ENCODE results near the gene LRRTM4.

Gene LRRTM4

DNA sequence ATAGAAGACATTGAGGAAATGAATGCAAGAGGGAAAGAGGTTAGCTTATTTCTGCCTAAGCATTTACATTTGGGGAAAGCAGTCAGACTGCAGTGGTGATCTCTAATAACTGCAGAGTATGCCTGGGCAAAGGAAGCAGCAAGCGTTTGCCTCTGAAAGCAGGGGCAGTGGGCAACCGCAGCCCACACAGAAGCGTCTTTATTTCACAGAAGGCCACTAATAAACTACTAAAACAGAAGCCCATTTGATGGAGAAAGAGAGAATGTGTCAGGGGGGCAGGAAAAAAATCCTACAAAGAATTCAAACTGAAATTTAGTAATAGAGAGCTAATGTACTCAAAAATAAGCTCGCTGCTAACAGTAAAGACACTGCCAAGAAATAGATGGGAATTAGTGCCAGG lies 53.1 kb downstream of the LRRTM4 start:
- no peak for DNase-seq

DNA sequence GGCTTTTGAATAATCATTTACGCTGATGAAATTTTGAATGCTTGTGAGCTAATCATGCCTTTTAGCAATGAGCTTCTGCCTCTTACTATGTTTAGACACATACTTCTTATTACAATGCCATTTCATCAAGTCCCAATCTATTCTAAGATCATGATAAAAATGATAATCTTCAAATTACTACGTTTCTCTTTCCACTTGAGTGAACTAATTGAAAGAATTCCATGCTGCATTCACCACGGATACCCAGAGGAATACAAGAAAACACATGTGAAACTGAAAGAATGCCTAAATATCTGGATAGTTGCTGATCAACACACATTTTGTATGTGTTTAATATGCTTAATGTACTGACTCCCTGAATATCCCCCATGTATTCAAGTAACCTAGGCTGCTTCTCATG lies 62.3 kb downstream of the LRRTM4 start:
- no peak for DNase-seq

DNA sequence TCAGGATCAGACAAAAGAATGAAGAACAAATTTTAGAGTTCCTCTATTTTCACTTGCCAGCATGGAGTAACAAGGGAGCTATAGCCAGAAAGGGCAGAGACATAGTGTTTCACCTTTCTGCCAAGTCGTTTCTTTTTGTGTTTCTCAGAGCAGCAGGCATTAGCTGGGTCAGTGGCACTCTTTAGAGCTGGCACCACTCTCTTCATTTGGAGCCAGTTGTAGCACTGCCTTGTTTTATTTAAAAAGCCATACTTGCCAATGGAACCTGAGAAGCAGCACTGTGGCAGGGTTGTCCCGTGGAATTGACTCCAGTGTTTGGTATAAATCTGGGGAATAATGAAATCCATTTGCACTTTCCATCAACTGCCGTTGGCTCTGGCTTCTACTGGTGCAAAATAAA lies 64.0 kb downstream of the LRRTM4 start:
- no peak for DNase-seq

DNA sequence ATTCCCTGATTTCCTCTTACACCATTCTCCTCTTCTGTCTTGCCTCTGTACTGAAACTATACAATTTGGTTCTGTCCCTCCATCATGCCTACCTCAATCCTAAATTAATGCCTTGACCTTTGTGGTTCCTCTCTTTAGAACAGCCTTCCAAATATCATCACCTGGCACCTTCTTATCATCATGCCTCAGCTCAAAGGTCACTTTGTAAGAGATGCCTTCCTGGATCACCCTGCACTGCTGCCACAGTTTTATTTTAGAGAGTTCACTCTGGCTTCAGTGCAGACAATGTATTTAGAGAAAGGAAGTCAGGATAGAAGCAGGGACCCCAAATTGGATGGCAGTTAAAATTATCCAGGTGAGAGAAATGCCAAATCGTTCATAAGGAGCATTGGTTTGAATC lies 64.5 kb downstream of the LRRTM4 start:
- no peak for DNase-seq

DNA sequence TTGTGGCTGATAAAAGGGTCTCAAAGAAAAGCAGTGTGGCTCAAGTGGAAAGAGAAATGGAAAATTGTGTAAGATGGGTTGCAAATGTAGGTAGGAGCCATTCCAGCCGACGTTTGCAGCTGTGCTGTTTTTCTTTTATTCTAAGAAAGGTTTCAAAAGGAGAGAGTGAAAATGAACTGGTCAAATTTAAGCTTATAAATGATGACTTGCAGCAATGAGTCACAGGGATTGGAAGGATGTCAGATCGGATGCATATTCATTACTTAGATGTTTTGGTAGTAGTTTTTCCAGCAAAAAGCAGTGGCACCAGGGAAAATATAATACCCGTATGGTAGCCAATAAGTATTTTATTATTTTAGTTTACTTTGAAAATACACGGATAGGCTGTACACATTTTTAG lies 79.1 kb downstream of the LRRTM4 start:
- no peak for DNase-seq

DNA sequence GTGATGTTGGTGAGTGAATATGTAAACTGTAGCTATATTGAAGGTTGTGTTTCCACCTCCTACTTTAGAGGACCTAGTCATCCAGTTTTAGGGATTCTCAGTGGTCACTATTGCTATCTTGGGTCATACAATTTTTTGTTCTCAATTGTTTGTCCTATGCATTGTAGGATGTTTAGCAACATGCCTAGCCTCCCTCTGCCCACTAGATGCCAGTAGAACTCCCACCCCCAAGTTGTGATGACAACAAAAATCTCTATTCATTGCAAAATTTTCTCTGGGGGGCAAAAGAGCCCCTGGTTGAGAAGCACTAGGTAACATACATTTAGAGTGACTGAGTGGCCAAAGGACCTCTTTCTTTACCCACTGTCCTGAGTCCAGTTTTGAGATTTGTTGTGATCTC lies 87.3 kb downstream of the LRRTM4 start:
- no peak for DNase-seq

DNA sequence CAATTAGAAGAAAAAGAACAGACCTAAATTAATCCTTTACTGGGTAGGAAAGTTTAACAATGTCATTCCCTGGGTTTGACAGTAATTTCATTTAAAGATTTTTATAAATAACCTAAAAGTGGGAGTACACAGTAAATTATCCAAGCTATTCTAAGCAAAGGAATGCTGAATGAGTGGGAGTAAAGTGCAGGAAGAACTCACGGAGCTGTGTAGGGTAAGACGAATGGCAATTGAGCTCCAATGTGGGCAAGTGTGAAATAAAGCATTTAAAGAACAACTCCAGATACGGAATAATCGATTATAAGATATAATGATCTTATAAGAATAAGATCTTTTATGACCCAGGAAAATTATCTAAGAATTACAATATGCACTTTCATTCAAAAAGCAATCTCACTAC lies 93.2 kb downstream of the LRRTM4 start:
- DNase-seq, result no peak

DNA sequence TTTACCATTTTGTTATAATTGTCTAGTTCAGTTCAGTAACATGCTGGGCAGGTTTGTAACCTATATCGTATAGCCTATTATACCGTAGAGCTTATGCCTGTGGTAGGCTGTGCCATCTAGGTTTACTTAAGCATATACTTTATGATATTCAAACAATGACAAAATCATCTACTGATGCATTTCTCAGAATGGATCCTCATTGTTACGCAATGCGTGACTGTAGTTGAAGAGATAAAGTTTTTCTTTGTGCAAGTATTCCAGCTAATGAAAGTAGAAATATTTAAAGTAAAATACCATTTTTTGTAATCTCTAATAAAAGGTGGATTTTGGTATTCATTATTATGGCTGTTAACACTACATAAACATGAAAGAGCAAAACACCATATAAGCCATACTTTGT lies 100.2 kb downstream of the LRRTM4 start:
- DNase-seq, result no peak

DNA sequence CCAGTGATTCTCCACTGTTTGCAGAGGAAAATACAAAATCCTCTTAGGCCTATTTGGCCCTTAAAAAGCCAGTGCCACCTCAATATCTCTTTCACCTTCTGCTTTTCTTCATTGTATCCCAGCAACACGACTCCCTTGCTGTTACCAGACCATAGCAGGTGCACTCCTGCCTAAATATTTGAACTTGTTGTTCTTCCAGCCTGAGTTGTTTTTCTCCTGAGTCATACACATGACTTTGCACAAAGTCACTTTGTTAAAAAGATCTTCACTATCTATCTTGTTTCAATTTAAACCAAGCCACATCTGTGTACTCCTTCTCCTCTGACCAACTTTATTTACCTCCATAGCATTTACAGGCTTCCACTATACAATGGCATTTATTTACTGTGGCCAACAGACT lies 103.6 kb downstream of the LRRTM4 start:
- DNase-seq, result no peak

DNA sequence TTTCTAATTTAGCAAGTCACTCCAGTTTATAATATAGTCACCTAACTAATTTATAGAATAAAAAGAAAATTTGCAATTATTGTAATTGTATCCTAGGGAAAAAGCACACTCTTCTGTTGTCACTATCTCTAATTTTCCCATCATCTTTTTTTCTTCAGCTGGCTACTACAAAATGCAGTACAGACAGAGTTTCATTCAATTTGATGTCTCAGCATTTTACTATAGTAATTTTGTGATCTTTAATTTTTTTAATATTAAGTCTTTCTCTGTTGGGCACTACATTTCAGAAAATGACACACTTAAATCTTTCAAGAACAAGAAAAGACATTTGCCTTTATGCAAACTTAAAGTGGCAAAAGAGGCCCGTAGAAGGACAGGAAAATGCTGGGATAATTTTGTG lies 118.0 kb downstream of the LRRTM4 start:
- DNase-seq, result no peak

DNA sequence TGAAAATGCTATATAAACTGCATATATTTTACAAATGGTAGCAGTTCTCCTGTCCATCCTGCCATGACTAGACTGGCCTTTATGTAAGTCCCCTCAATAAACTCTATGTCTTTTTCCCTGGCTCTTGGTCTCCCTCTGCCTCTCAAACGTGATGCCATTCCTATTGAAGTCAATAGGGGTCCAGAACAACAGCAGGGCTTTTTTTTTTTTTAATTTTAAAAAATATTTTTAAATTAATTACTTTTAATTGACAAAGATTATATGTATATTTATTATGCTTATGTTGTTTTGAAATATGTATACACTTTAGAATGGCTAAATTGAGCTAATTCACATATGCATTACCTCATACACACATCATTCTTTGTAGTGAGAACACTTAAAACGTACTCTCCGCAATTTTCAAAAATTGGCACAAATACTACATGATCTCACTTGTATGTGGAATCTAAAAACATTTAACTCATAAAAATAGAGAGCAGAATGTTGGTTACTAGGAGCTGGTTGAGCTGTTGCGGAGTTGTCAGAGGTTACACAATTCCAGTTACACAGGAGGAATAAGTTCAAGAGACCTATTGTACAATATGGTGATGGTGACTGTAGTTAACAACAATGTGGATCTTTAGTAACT lies 123.1 kb downstream of the LRRTM4 start:
- DNase-seq, result no peak

DNA sequence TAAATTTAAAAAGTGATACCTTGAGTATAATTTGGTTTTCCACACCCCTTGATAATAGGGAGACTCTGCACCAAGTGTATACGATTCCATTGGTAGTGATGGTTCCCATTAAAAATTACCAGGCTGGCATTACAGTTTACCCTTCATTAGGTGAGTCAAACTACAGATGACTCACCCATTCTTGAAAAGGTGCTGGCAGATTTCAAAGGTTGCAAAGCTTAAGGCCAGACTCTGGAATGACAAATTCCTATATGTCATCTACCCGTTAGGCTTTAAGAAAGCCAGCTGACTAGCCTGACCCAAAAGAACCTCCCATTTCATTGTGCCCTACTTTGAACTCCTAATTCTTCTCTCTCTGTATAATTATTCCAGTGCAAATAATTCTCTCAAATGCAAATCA lies 124.4 kb downstream of the LRRTM4 start:
- no peak for DNase-seq

DNA sequence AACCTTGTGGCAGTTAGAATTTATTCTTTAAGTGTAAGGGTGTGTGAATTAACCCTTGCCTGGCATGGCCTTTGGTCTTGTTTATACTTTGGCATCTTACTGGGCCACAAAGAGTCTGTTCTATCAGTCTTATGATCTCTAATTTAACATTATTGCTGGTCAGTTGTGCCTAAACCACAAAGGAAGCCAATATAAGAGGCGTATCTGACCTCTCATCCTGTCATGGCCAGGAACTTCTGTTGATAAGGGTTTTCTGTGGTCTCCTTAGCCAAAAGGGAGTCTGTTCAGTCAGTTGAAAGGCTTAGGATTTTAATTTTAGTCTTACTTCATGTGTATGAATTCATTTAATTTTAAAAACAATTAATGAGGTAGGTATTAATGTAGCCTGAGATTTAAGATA lies 127.2 kb downstream of the LRRTM4 start:
- no peak for DNase-seq

DNA sequence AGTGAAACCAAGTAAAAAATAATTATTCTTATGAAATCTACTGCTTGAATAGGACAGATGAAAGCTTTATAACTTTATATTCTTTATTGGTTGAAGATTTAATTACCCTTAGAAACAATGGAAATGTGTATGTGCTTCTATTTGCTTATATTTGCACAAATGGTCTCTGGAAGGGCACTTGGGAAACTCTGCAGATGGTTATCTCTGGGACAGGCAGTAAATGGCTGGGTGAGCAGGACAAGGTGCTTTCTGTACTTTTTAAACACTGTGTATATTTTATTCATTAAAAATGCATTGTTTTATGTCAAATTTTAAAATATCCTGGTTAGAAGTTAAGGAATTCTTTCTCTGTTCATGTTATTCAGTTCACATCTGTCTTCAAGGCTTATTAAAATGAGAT lies 131.1 kb downstream of the LRRTM4 start:
- no peak for DNase-seq

DNA sequence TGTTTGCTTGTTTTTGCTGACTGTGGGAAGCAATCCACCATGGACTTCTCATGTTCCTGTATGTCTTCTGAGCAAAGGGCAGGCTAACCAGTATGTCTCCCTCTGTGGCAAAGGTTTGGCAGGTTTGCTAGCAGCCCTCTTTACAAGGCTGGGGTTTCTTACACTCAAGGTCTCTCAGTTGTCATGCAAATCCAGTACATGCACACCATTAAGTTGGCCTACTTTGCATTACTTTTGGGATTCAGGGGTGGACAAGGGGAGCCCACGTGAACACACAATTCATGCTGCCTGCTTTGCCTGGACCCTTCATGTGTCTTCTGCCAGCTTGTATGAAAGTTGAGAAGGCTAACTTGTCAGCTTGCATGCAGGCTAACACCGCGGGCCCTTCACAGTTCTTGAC lies 134.9 kb downstream of the LRRTM4 start:
- no peak for DNase-seq

DNA sequence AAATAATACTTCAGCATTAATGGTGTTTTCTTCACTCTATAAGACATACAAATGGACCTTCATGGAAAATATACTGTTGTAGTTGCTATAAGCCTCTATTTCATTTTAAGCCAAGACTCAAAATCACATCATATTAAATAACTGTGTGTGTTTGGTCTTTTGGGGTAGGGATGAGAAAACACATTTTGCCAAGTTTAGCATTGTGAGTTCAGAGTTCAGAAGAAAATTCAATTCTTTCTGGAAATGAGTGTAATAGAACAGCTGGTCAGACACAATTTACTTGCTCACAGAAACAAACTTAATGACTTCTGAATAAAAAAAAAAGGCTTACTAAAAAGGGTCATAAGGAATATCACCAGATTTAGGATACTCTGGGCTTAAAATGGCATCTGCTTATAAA lies 149.5 kb downstream of the LRRTM4 start:
- DNase-seq, result no peak

DNA sequence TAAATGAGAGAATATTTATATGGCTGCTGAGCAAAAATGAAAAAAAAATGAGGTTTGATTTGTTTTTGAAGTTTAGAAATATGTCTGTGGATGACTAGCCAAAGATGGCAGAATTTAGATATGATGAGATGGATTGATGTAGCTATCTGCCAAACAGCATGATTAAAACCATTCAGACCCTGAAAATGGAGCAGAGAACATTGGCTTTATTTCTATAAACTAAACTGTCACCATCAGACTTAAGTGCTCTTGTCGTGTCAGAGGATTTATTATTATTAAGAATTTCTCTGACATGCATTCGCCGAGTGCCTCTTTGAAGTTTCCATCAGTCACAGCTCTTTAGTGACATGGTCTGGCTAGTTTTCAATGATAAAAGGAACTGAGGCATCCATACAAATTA lies 151.7 kb downstream of the LRRTM4 start:
- no peak for DNase-seq

DNA sequence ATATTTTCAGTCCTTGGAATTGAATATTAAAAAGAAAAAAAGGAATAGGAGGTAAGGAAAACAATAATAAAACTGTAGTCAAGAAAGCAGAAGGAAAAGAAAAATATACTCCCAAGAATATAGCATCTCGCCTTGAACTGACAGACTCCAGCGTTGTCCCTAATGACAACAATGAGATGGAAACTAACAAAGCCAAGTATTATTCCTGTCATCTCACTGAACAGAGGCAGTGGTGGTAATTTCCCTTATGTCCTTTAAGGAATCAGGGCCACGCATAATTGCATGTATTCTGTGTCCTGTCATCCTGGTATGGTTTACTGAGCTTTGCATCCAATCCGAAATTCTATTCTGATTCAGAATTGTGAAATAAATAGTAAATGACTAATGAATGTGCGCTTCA lies 158.9 kb downstream of the LRRTM4 start:
- no peak for DNase-seq

DNA sequence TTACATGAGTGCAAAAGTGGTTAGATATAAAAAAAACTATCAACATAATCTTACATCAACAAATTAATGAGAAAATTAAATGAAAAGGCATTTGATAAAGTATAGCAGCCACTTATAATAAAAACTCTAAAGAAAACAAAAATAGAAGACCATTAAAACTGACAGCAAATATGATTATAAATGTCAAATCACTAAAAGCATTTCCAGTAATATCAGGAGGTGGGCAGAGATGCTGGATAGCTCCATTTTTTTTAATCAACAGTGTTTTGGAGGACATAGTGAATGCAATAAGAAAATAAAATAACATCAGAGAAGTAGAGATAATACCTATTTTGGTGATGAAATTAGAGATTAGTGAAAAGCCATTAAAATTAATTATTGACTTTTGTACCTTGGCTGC lies 173.4 kb downstream of the LRRTM4 start:
- DNase-seq, result no peak

DNA sequence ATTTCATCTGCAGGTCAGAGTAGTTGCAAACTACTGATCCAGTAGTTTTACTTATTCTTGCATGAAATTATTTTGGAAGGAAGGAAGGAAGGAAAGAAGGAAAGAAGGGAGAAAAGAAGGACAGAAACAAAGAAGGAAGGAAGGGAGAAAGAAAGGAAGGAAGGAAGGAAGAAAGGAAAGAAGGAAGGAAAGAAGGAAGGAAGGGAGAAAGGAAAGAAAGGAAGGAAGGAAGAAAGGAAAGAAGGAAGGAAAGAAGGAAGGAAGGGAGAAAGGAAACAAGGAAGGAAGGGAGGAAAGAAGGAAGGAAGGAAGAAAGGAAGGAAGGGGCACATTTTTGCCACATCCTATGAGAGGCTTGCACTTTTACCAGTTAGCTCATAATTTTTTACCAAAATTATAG lies 186.2 kb downstream of the LRRTM4 start:
- DNase-seq, result no peak

DNA sequence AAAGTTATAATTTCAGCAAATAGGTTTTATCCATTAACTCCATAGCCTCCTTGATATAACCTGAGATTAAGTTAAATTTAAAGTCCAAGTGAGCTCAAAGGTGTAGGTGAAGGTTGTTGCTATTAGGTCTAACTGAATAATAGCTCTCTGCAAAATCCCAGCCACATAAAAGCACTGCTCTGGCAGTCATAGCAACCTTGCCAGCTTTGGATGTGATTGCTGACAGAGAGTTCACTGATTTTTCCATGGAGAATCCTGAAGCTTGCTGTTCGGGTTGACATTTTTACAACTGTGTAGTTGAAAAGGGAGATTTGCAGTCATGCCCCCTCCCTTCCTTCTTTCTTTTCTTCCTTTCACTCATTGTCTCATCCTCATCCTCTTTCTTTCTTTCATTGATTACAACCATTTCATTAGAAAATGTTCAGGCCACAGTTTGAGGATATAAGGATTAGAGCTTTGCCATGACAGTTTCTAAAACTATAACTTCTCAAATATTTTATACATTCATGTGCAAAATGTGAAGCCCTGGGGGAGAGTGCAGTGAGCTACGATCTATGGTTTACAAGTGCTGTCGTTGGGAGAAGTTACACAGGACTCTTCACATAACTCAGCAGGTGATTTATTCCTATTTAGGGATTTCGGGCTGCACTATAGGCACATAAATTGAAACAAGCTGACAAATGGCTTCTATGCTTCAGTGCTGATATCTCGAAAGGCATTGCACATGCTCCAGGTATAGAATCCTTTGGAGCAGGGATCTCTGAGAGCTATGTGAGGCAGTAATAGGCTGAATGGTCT lies 193.8 kb downstream of the LRRTM4 start:
- no peak for DNase-seq

DNA sequence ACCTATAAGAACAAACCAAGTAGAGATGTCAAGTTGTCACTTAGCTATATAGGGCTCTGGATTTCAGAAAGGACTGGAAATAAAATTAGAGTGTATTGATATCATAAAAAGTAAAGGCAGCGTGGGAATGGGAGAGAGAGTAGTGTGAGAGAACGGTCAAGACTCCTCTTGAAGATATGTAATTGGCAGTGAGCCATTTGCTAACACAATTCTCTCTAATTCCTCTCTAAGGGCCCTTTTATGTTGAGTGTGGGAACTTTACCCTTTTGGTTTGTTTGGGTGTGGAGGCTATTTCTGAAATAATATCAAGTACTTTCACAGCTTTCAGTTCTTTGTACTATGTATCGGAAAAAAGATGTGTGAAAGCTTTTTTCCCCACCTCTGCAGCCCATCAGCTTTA lies 196.8 kb downstream of the LRRTM4 start:
- no peak for DNase-seq

DNA sequence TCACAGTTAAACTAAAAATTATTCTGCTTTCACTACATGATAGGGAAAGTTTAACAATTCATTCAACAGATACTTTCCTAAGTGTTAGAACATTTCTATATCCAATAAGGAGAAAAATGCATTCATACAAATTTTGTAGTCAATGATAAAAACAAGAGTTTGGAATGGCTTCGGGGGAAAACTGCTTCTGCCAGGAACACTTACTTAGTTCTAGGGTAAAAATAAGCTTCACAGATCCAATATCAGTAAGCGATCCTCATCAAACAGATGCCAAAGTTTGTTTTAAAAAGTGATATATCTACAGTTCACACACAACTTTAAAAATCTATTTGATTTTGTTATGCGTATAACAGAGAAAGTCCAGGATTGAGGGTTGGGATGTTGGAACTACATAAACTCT lies 199.7 kb downstream of the LRRTM4 start:
- no peak for DNase-seq

DNA sequence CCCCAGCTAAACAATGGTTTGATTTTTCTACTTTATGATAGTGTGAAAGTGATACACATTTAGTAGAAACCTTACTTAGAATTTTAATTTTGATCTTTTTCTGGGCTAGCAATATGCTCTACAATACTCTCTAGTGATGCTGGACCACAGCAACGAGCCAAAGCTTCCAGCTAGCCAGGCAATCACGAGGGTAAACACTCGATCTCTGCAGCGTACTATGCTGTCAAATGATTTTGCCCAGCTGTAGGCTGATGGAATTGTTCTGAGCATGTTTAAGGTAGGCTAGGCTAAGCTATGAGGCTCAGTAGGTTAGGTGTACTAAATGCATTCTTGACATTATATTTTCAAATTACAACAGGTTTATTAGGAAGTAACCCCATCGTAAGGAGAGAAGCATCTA lies 207.5 kb downstream of the LRRTM4 start:
- no peak for DNase-seq

DNA sequence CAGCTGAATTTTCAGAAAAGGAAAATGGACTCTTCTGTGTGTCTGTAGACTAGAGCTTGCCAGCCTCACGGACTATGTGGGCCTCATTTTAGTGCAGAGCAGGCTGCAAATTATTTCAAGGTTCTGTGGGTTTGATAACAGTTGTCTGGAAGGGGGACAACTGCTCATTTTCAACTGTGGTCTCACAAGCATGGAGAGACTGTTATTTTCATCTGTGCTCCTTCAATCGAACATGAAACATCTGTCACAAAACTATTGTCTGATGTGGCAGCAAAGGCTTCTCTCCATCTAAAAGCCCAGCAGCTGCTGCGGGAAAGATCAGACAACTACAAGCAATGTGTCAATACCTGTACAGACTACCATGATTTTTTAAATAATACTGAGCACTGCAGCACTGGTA lies 211.8 kb downstream of the LRRTM4 start:
- DNase-seq, result no peak

All from activated naive CD4-positive, alpha-beta T cell (primary cell).